Activated CD8-positive, alpha-beta memory T cell treated with anti-CD3 and anti-CD28 coated beads, Interleukin-2, amount 10 ng/mL, durations not matched to agents 7 days and 5 days (primary cell): ENCODE measurements around the gene CCDC171. TPM values are rescaled to one million over a fixed set of nuclear protein-coding genes. Genes with fewer than 3 reads are reported as not detected.

Experiments used
- ATAC-seq: fragments of 150-1000 bp; cut with Tn5 transposase; one replicate; pipeline ENCODE4 v1.10.0; 2021; ENCODE audit warnings: moderate library complexity
- CTCF ChIA-PET: fragments of 350-600 bp; sonication (Branson Sonifier 250); formaldehyde crosslinking; loops from one replicate; lab custom pipeline; 2021; ENCODE audit warnings: antibody characterized with exemption; lab: Charles Lee
- DNase-seq: peaks from one replicate; pipeline ENCODE4 v3.0.0-alpha.2; 2020
- H3K27ac Mint-ChIP-seq: one replicate; pipeline ENCODE4 v1.8.0; 2021; ENCODE audit warnings: mild to moderate bottlenecking, mixed read lengths
- H3K27me3 Mint-ChIP-seq: one replicate; pipeline ENCODE4 v1.8.0; 2021; ENCODE audit warnings: mixed read lengths
- H3K36me3 Mint-ChIP-seq: one replicate; pipeline ENCODE4 v1.8.0; 2021; ENCODE audit warnings: mild to moderate bottlenecking, mixed read lengths
- H3K4me1 Mint-ChIP-seq: one replicate; pipeline ENCODE4 v1.8.0; 2021; ENCODE audit warnings: mixed read lengths
- H3K4me3 Mint-ChIP-seq: one replicate; pipeline ENCODE4 v1.8.0; 2021; ENCODE audit warnings: mild to moderate bottlenecking, moderate library complexity, mixed read lengths
- H3K9me3 Mint-ChIP-seq: one replicate; pipeline ENCODE4 v1.8.0; 2022; ENCODE audit warnings: low read depth, mixed read lengths
- total RNA-seq, 2 experiments: library from RNA; stranded (reverse); gene quantifications; one replicate each; pipeline ENCODE4 v1.2.3, GENCODE V29; 2021

Gene CCDC171
- 1 to 10 TPM; 2.5 to 2.9 TPM for total RNA-seq

GRCh38 chr9:15552636-15553527 is at the start of gene CCDC171:
Gene CCDC171 (plus strand): TSS chr9:15553043. CDS start chr9:15564089, 11,046 bp downstream.
- H3K27me3 Mint-ChIP-seq = peaks cover 10% of the 10 kb centered on the region
- DNase-seq = peak; percentile 91
- peak within 1 kb of the TSS; percentile 80 for H3K4me3 Mint-ChIP-seq
- peaks cover 16% of the 10 kb centered on the region for H3K4me1 Mint-ChIP-seq
- CTCF ChIA-PET = interaction anchor here (0.7 to 4.1 kb wide), 12 partner anchors 9 to 341 kb away, joined by 3 to 22 read pairs (median 4); partner anchors contain the start of genes PSIP1 and SNAPC3
- ATAC-seq = peak; percentile 89
- H3K9me3 Mint-ChIP-seq = no peaks in the 10 kb centered on the region
- peak within 1 kb of the TSS; percentile 87 for H3K27ac Mint-ChIP-seq
- no peaks in the 10 kb centered on the region for H3K36me3 Mint-ChIP-seq

- Mint-ChIP-seq H3K4me1 (peaks cover 50% of the 10 kb centered on the region), H3K4me3 (no peak overlapping the region), H3K36me3 (peaks cover 61% of the 10 kb centered on the region)
Observed at GRCh38 chr9:15505921-15506320, 46.9 kb upstream of the CCDC171 start.

GRCh38 chr9:15509931-15510788 is 42.7 kb upstream of the CCDC171 start:
- Mint-ChIP-seq H3K4me3 (peak overlapping the region; percentile 91), H3K27me3 (no peaks in the 10 kb centered on the region), H3K4me1 (peaks cover 51% of the 10 kb centered on the region), H3K27ac (peak overlapping the region; percentile 93), H3K9me3 (no peaks in the 10 kb centered on the region), H3K36me3 (peaks cover 37% of the 10 kb centered on the region)
- ATAC-seq = peak; percentile 64
- peak; percentile 80 for DNase-seq
- CTCF ChIA-PET = interaction anchor here (1.0 to 3.7 kb wide), 8 partner anchors 10 to 87 kb away, joined by 3 to 21 read pairs (median 3); partner anchors contain the start of genes CCDC171 and SNAPC3

More at GRCh38 chr9:15505921-15506320, 46.9 kb upstream of the CCDC171 start:
- Mint-ChIP-seq H3K27me3 (no peaks in the 10 kb centered on the region), H3K9me3 (no peaks in the 10 kb centered on the region), H3K27ac (no peak overlapping the region)
- no peak for DNase-seq
- no peak for ATAC-seq
- CTCF ChIA-PET = interaction anchor here (0.6 to 1.8 kb wide), 4 partner anchors 9 to 61 kb away, joined by 3 to 4 read pairs (median 4); partner anchors contain the start of gene CCDC171

- Mint-ChIP-seq H3K4me1 (peaks cover 48% of the 10 kb centered on the region), H3K27ac (peak within 1 kb of the TSS; percentile 98), H3K36me3 (peaks cover 32% of the 10 kb centered on the region), H3K4me3 (peak within 1 kb of the TSS; percentile 91), H3K9me3 (no peaks in the 10 kb centered on the region), H3K27me3 (no peaks in the 10 kb centered on the region)
- ATAC-seq (peak; percentile 85), DNase-seq (peak; percentile 94)
- CTCF ChIA-PET = interaction anchor here (1.0 to 3.7 kb wide), 9 partner anchors 11 to 96 kb away, joined by 3 to 21 read pairs (median 3); partner anchors contain the start of genes CCDC171 and SNAPC3
Observed at GRCh38 chr9:15510789-15511575, 41.9 kb upstream of the CCDC171 start, which contains the start of gene PSIP1. Gene PSIP1 (minus strand): TSS chr9:15510970. CDS start chr9:15510188, 782 bp downstream.

GRCh38 chr9:15512204-15512603 is 40.6 kb upstream of the CCDC171 start:
- Mint-ChIP-seq H3K4me3 (no peak overlapping the region), H3K4me1 (peaks cover 38% of the 10 kb centered on the region)
- CTCF ChIA-PET = interaction anchor here (1.3 to 3.7 kb wide), 6 partner anchors 10 to 95 kb away, joined by 3 to 21 read pairs (median 7); partner anchors contain the start of gene CCDC171

GRCh38 chr9:15512889-15513288 is 40.0 kb upstream of the CCDC171 start:
- peaks cover 17% of the 10 kb centered on the region for H3K36me3 Mint-ChIP-seq
- H3K27ac Mint-ChIP-seq = no peak overlapping the region
- no peak for DNase-seq
- CTCF ChIA-PET = interaction anchor here (1.3 to 3.7 kb wide), 4 partner anchors 9 to 94 kb away, joined by 3 to 21 read pairs (median 6); partner anchors contain the start of gene CCDC171
- H3K4me1 Mint-ChIP-seq = peaks cover 35% of the 10 kb centered on the region
- H3K4me3 Mint-ChIP-seq = no peak overlapping the region
- no peaks in the 10 kb centered on the region for H3K9me3 Mint-ChIP-seq
- no peak for ATAC-seq
- no peaks in the 10 kb centered on the region for H3K27me3 Mint-ChIP-seq

More at GRCh38 chr9:15512204-15512603, 40.6 kb upstream of the CCDC171 start:
- Mint-ChIP-seq H3K27ac (peak overlapping the region; percentile 20), H3K36me3 (peaks cover 21% of the 10 kb centered on the region), H3K27me3 (no peaks in the 10 kb centered on the region), H3K9me3 (no peaks in the 10 kb centered on the region)
- no peak for ATAC-seq
- no peak for DNase-seq

GRCh38 chr9:15513335-15513734 is 39.5 kb upstream of the CCDC171 start:
- H3K4me3 Mint-ChIP-seq = no peak overlapping the region
- no peaks in the 10 kb centered on the region for H3K27me3 Mint-ChIP-seq
- CTCF ChIA-PET = interaction anchor here (1.3 to 3.7 kb wide), 4 partner anchors 8 to 93 kb away, joined by 3 to 21 read pairs (median 6); partner anchors contain the start of gene CCDC171
- H3K27ac Mint-ChIP-seq = peak overlapping the region; percentile 6
- ATAC-seq (no peak), DNase-seq (no peak)
- peaks cover 31% of the 10 kb centered on the region for H3K4me1 Mint-ChIP-seq
- H3K36me3 Mint-ChIP-seq = peaks cover 13% of the 10 kb centered on the region
- no peaks in the 10 kb centered on the region for H3K9me3 Mint-ChIP-seq

- DNase-seq = no peak
- CTCF ChIA-PET = interaction anchor here (1.2 kb wide), 1 partner anchor 13 kb away, joined by 3 read pairs; no protein-coding TSS in a partner anchor
- no peak for ATAC-seq
- Mint-ChIP-seq H3K4me1 (no peaks in the 10 kb centered on the region), H3K27me3 (peaks cover 3% of the 10 kb centered on the region), H3K36me3 (no peaks in the 10 kb centered on the region), H3K4me3 (no peak overlapping the region), H3K9me3 (no peaks in the 10 kb centered on the region), H3K27ac (no peak overlapping the region)
Observed at GRCh38 chr9:15519831-15520230, 33.0 kb upstream of the CCDC171 start.

- Mint-ChIP-seq H3K4me1 (no peaks in the 10 kb centered on the region), H3K27me3 (peaks cover 7% of the 10 kb centered on the region)
- no peak for ATAC-seq
Observed at GRCh38 chr9:15521254-15521653, 31.6 kb upstream of the CCDC171 start.

GRCh38 chr9:15522130-15522755 is 30.6 kb upstream of the CCDC171 start:
- H3K27ac Mint-ChIP-seq = no peak overlapping the region
- CTCF ChIA-PET = interaction anchor here (1.5 kb wide), 1 partner anchor 10 kb away, joined by 4 read pairs; no protein-coding TSS in a partner anchor
- peaks cover 7% of the 10 kb centered on the region for H3K27me3 Mint-ChIP-seq
- no peaks in the 10 kb centered on the region for H3K9me3 Mint-ChIP-seq
- no peaks in the 10 kb centered on the region for H3K36me3 Mint-ChIP-seq
- no peaks in the 10 kb centered on the region for H3K4me1 Mint-ChIP-seq
- ATAC-seq = no peak
- DNase-seq = no peak
- H3K4me3 Mint-ChIP-seq = no peak overlapping the region

More at GRCh38 chr9:15521254-15521653, 31.6 kb upstream of the CCDC171 start:
- no peak overlapping the region for H3K4me3 Mint-ChIP-seq
- no peak overlapping the region for H3K27ac Mint-ChIP-seq
- no peak for DNase-seq
- no peaks in the 10 kb centered on the region for H3K36me3 Mint-ChIP-seq
- no peaks in the 10 kb centered on the region for H3K9me3 Mint-ChIP-seq
- CTCF ChIA-PET = interaction anchor here (1.0 to 1.5 kb wide), 2 partner anchors 9 to 10 kb away, joined by 3 to 4 read pairs; no protein-coding TSS in a partner anchor

GRCh38 chr9:15524845-15525455 is 27.9 kb upstream of the CCDC171 start:
- DNase-seq = no peak
- Mint-ChIP-seq H3K4me3 (no peak overlapping the region), H3K27ac (no peak overlapping the region), H3K36me3 (no peaks in the 10 kb centered on the region), H3K9me3 (no peaks in the 10 kb centered on the region), H3K27me3 (peaks cover 7% of the 10 kb centered on the region), H3K4me1 (peaks cover 3% of the 10 kb centered on the region)
- ATAC-seq = no peak
- CTCF ChIA-PET = no interaction called here
